Endothelial cell of umbilical vein (primary cell): ENCODE data around the gene TUBA3C. TPM values are rescaled to one million over a fixed set of nuclear protein-coding genes. Genes with fewer than 3 reads are reported as not detected.

ENCODE experiments used
- BruUV-seq: library from RNA; stranded (reverse); fragments of 400-500 nt; replicated peaks from 2 replicates; lab custom pipeline; 2021; lab: Mats Ljungman, UMichigan
- CTCF ChIA-PET: fragments of 300-600, 350-600 bp; sonication (Branson Sonifier 250); formaldehyde crosslinking; loops from one replicate; lab custom pipeline; 2021; ENCODE audit warnings: antibody characterized with exemption, inconsistent platforms; lab: Charles Lee
- POLR2A ChIA-PET: fragments of 300-600, 350-600 bp; sonication (Branson Sonifier 250); formaldehyde crosslinking; loops from one replicate; lab custom pipeline; 2021; ENCODE audit warnings: antibody characterized with exemption, inconsistent platforms; lab: Charles Lee
- DNase-seq: peaks from one replicate; pipeline ENCODE4 v3.0.0-alpha.2; 2011; ENCODE audit warnings: low read depth, low spot score
- FAIRE-seq: peaks from 2 replicates; lab custom pipeline; 2011; peaks lifted over from hg19 to GRCh38; lab: Jason Lieb, UNC
- H2AFZ ChIP-seq: 2 replicates; pipeline ENCODE4 v1.6.0; 2012; ENCODE audit warnings: low read depth, low read length, control low read depth, inconsistent platforms
- H3K27ac ChIP-seq: 2 replicates; pipeline ENCODE4 v1.5.1; 2011; ENCODE audit warnings: low read depth, mild to moderate bottlenecking, control low read depth, low read length, moderate library complexity; ENCODE audit not compliant: insufficient read depth
- H3K27me3 ChIP-seq, 2 experiments: 2 replicates each; pipeline versions ENCODE4 v1.6.0 to v1.6.1; 2011; ENCODE audit warnings: low read length in 2 of 2, mixed read lengths in 1 of 2; ENCODE audit not compliant: control insufficient read depth in 2 of 2, insufficient read depth in 2 of 2
- H3K36me3 ChIP-seq, 2 experiments: 2 replicates in 1 of 2; 3 replicates in 1 of 2; pipeline ENCODE4 v1.5.1; 2011; ENCODE audit warnings: low read length in 2 of 2, mild to moderate bottlenecking in 1 of 2, moderate library complexity in 1 of 2; ENCODE audit not compliant: control insufficient read depth in 2 of 2, insufficient read depth in 2 of 2; ENCODE audit errors: extremely low read depth in 1 of 2
- H3K4me1 ChIP-seq: 3 replicates; pipeline ENCODE4 v1.5.1; 2011; ENCODE audit warnings: mild to moderate bottlenecking, low read length; ENCODE audit not compliant: control insufficient read depth, insufficient read depth; ENCODE audit errors: extremely low read depth
- H3K4me2 ChIP-seq: 2 replicates; pipeline ENCODE4 v1.6.1; 2011; ENCODE audit warnings: low read length, control low read depth, mixed read lengths; ENCODE audit not compliant: insufficient read depth
- H3K4me3 ChIP-seq, 3 experiments: fragments of 200-600 bp in 1 of 3; sonication (generic), shearing (Covaris generic) in 1 of 3; replicated peaks in 1 of 3; 2 replicates each; pipeline ENCODE4 v1.5.1; 2011 to 2016; ENCODE audit warnings: control low read depth in 3 of 3, low read length in 3 of 3, mild to moderate bottlenecking in 2 of 3, inconsistent platforms in 1 of 3, low read depth in 1 of 3, moderate library complexity in 1 of 3; ENCODE audit not compliant: insufficient read depth in 1 of 3
- H3K79me2 ChIP-seq: 2 replicates; pipeline ENCODE4 v1.6.0; 2012; ENCODE audit warnings: low read length, inconsistent platforms; ENCODE audit not compliant: control insufficient read depth, insufficient read depth
- H3K9ac ChIP-seq: replicated peaks from 2 replicates; pipeline ENCODE3; 2011; ENCODE audit warnings: low read length, control low read depth; ENCODE audit not compliant: insufficient read depth; ENCODE audit errors: extremely low read depth
- H3K9me1 ChIP-seq: replicated peaks from 3 replicates; pipeline ENCODE4 v1.6.0; 2011; ENCODE audit warnings: mild to moderate bottlenecking, low read length; ENCODE audit not compliant: control insufficient read depth, insufficient read depth; ENCODE audit errors: extremely low read depth
- H3K9me3 ChIP-seq: replicated peaks from 2 replicates; pipeline ENCODE4 v1.5.1; 2012; ENCODE audit warnings: low read length, inconsistent platforms; ENCODE audit not compliant: control insufficient read depth, insufficient read depth
- H4K20me1 ChIP-seq: replicated peaks from 2 replicates; pipeline ENCODE3; 2011; ENCODE audit warnings: mild to moderate bottlenecking, low read length; ENCODE audit not compliant: control insufficient read depth, insufficient read depth; ENCODE audit errors: extremely low read depth
- EZH2 ChIP-seq: IDR thresholded peaks from 2 replicates; pipeline ENCODE4 v1.6.1; 2012; ENCODE audit warnings: borderline replicate concordance, low read depth, mild to moderate bottlenecking, moderate library complexity, low read length, inconsistent platforms; ENCODE audit not compliant: severe bottlenecking
- FOS ChIP-seq: IDR thresholded peaks from 2 replicates; pipeline ENCODE4 v1.6.1; 2011; ENCODE audit warnings: mild to moderate bottlenecking, low read length, moderate library complexity, borderline replicate concordance; ENCODE audit not compliant: insufficient read depth
- GATA2 ChIP-seq: IDR thresholded peaks from 2 replicates; pipeline ENCODE4 v1.7.0; 2011; ENCODE audit warnings: low read depth, mild to moderate bottlenecking, moderate library complexity, mixed read lengths, low read length; ENCODE audit not compliant: insufficient read length, insufficient read depth
- JUN ChIP-seq: IDR thresholded peaks from 2 replicates; pipeline ENCODE4 v1.6.1; 2011; ENCODE audit warnings: borderline replicate concordance, low read depth; ENCODE audit not compliant: insufficient read length, insufficient read depth
- MYC ChIP-seq: IDR thresholded peaks from one replicate; pipeline ENCODE4 v1.6.1; 2011; ENCODE audit warnings: mild to moderate bottlenecking, low read depth, low read length
- POLR2A ChIP-seq: IDR thresholded peaks from 2 replicates; pipeline ENCODE4 v1.6.1; 2012; ENCODE audit warnings: low read depth, mild to moderate bottlenecking, control low read depth, low read length
- POLR2AphosphoS5 ChIP-seq: IDR thresholded peaks from 2 replicates; pipeline ENCODE4 v1.6.1; 2012; ENCODE audit warnings: low read depth, mild to moderate bottlenecking, control low read depth, low read length, moderate library complexity; ENCODE audit not compliant: insufficient read depth
- dilution Hi-C: fragments of 300-500 bp; cut with MboI; formaldehyde crosslinking; loops from one replicate; pipeline ENCODE4 v1.15.0; 2019; ENCODE audit warnings: low sequenced_read_pairs; ENCODE audit not compliant: extremely low pct_ligation_motif_present
- intact Hi-C: fragments of 100-400 bp; cut with micrococcal nuclease; formaldehyde crosslinking; loops from one replicate; pipeline ENCODE4 v1.10.0; 2022
- polyA plus RNA-seq, 4 experiments: library from polyadenylated mRNA; depleted of rRNA in 3 of 4; stranded (reverse) in 3 of 4; unstranded in 1 of 4; fragments of >200 nt; gene quantifications; 2 replicates each; pipeline versions ENCODE4 v1.2.1 to v1.2.3, GENCODE V29; 2011 to 2012; ENCODE audit warnings: missing spikeins in 1 of 4
- total RNA-seq: library from RNA; stranded (reverse); gene quantifications from 2 replicates; pipeline ENCODE4 v1.2.3, GENCODE V29; 2021
- TF ChIP-seq, protein P1 (sequence below): IDR thresholded peaks from 2 replicates; pipeline ENCODE4 v1.6.1; 2011; ENCODE audit not compliant: insufficient read depth, insufficient read length
- TF ChIP-seq, protein P2 (sequence below), 2 donors: IDR thresholded peaks; 1 replicate in 1 of 2; 2 replicates in 1 of 2; pipeline ENCODE4 v1.5.1; 2011; ENCODE audit warnings: low read length in 2 of 2, mild to moderate bottlenecking in 2 of 2, moderate library complexity in 2 of 2, control low read depth in 1 of 2, inconsistent platforms in 1 of 2, low read depth in 1 of 2; ENCODE audit not compliant: insufficient read depth in 1 of 2; ENCODE audit errors: extremely low read depth in 1 of 2

TUBA3C gene
- total and polyA plus RNA-seq, 2 donors (not counting 3 experiments of a cell fraction or from before 2014, with no cell fraction given), result not detected

DNA sequence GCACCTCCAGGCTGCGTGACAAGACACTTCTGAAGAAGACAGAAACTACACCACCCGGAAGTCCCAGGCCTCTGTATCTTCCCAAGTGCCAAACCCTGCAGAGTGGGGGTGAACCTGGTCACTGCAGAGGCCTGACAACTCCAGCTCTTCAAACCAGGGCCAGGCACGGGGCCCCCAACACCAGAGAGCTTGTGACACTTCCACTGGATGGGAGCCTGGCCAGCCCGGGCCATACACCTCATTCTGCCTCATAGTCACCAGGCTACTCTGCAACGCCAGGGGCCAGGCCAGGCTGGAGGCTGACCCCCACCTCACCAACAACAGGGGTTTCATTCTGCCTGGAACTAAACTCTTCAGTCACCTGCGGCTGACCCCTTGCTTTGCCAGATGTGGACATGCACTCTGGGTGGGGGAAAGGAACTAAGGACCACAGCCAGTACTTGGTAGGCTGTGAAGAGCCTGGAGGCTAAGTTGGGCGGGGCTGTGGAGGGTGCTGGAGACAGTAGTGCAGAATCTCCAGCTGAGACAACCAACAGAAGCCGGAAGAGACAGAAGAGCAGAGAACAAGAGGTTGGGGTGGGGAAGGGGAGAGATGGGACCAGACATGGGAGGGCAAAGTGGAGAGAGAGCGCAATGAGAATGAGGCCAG is 23.0 kb downstream of the TUBA3C start:
- BruUV-seq, result no TSS peak
- POLR2A ChIA-PET, result no interaction called here
- TF ChIP-seq, protein P1, sequence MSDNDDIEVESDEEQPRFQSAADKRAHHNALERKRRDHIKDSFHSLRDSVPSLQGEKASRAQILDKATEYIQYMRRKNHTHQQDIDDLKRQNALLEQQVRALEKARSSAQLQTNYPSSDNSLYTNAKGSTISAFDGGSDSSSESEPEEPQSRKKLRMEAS, result no peak
- TF ChIP-seq FOS, result no peak
- TF ChIP-seq, protein P2, sequence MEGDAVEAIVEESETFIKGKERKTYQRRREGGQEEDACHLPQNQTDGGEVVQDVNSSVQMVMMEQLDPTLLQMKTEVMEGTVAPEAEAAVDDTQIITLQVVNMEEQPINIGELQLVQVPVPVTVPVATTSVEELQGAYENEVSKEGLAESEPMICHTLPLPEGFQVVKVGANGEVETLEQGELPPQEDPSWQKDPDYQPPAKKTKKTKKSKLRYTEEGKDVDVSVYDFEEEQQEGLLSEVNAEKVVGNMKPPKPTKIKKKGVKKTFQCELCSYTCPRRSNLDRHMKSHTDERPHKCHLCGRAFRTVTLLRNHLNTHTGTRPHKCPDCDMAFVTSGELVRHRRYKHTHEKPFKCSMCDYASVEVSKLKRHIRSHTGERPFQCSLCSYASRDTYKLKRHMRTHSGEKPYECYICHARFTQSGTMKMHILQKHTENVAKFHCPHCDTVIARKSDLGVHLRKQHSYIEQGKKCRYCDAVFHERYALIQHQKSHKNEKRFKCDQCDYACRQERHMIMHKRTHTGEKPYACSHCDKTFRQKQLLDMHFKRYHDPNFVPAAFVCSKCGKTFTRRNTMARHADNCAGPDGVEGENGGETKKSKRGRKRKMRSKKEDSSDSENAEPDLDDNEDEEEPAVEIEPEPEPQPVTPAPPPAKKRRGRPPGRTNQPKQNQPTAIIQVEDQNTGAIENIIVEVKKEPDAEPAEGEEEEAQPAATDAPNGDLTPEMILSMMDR (IDR thresholded peaks at IDR 0.05; ENCODE audit: extremely low read depth in 1 of 2, insufficient read depth in 1 of 2, low read depth in 1 of 2, low read length in 2 of 2), result no peak
- TF ChIP-seq MYC, result no peak
- no peak for TF ChIP-seq GATA2
- no peak for TF ChIP-seq POLR2AphosphoS5
- no peak for TF ChIP-seq EZH2
- TF ChIP-seq JUN, result no peak
- TF ChIP-seq POLR2A, result no peak
- no peaks in the 10 kb centered on the region for H3K79me2 ChIP-seq
- H3K9me3 ChIP-seq, result peaks cover 15% of the 10 kb centered on the region
- H3K27me3 ChIP-seq, result no peaks in the 10 kb centered on the region
- no peak overlapping the region for H2AFZ ChIP-seq
- H3K27ac ChIP-seq, result no peak overlapping the region
- CTCF ChIA-PET, result no interaction called here
- intact Hi-C loops, result no loop called here
- DNase-seq, result no peak
- H3K4me2 ChIP-seq, result no peak overlapping the region
- no peak overlapping the region for H3K4me3 ChIP-seq
- H4K20me1 ChIP-seq, result no peaks in the 10 kb centered on the region
- FAIRE-seq, result no peak
- H3K4me1 ChIP-seq, result no peaks in the 10 kb centered on the region
- H3K9ac ChIP-seq, result no peak overlapping the region
- no peaks in the 10 kb centered on the region for H3K36me3 ChIP-seq
- H3K9me1 ChIP-seq, result no peaks in the 10 kb centered on the region
- dilution Hi-C loops, result no loop called here
